DMS114 treated with DMSO at 0.1 percent for 48 hours (cell line): ENCODE results near the gene DLEC1.

Source experiments
- DNase-seq: peaks from one replicate; lab custom pipeline; 2025; ENCODE audit not compliant: unreplicated experiment; lab: John Stamatoyannopoulos, UW

The DLEC1 gene

GRCh38 chr3:38002291-38002876, 36.6 kb upstream of the DLEC1 start:
- no peak for DNase-seq

- DNase-seq = no peak
These were observed 36.1 kb upstream of the DLEC1 start for GRCh38 chr3:38002940-38003339.

DNA sequence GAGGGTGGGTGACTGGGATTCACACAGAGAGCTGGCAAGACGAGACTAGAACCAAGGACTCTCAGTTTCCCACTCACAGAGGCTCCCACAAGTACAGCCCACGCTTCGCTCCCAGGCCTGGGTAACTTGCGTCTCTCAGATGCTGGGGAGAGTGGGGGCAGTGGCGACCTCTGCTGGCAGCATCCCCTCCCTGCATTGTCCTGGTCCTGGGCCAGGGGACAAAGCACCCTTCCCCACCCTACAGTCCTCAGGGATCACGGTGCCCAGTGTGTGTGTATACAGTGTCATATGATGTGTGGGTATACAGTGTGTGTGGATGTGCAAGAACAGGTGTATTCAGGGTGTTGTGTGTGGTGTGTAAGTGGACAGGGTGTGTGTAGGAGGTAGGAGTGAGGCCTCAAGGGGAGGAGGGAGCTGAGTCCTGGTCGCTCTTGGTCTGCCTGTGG, 35.6 kb upstream of the DLEC1 start:
- DNase-seq = no peak

DNA sequence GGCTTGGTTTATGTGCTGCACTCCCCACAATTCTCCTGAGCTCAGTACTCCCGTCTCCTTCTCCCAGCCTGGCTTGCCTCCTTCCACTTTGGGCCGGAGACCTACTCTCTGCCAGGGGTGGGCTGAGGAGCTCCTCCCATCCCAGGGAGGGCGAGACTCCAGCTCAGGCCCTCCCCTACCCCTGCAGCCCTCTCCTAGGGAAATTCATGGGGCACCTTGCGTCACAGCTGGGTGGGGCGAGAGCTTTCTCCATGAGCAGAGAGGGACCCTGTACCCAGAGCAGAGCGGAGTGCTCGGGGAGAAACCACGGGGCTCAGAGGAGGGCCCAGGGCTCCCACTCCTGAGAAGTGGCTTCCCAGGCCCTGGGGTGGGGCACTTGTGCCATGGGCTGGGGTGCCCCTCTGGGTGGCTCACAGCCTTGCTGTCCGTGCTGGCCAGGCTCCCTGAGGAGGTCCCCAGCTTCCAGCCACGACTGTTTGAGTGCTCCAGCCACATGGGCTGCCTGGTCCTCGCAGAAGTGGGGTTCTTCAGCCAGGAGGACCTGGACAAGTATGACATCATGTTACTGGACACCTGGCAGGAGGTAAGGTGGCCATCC, 35.1 kb upstream of the DLEC1 start:
- no peak for DNase-seq

- peak; percentile 21 for DNase-seq
These were observed 34.5 kb upstream of the DLEC1 start for GRCh38 chr3:38004415-38005075.

DNA sequence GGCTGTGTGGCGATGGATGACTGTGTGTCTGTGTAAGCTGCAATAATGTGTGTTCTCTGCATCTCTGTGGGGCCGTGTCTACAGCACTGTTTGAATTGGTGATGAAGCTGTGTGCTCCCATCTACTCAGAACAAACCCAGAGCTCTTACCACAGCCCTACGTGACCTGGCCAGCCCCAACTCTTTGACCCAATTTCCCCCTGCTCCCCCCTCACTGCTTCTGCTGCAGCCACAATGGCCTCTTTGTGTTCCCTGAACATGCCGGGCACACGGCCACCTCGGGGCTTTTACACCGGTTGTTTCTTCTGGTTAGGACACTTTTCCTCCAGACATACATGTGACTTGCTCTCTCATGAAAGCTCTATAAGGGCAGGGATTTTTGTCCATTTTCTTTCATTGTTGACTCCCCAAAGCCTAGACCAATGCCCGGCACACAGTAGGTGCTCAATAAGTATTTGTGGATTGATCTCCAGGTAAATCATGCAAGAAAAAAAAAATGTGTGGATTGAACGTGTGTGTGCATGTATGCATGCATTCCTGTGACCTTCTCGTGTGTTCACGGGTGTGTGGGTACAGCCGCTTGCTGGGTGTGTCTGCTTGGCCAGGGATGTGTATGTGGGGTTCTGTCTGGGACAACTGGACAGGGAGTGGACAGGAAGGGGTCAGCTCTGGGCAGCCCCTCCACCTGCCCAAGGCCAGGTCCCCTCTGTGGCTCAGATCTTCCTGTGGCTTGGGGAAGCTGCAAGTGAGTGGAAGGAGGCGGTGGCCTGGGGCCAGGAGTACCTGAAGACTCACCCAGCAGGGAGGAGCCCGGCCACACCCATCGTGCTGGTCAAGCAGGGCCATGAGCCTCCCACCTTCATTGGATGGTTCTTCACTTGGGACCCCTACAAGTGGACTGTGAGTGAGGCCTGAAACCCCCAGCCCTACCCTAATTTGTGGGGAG, 33.7 kb upstream of the DLEC1 start:
- no peak for DNase-seq

- DNase-seq = no peak
These were observed 33.0 kb upstream of the DLEC1 start for GRCh38 chr3:38006031-38006430.

DNA sequence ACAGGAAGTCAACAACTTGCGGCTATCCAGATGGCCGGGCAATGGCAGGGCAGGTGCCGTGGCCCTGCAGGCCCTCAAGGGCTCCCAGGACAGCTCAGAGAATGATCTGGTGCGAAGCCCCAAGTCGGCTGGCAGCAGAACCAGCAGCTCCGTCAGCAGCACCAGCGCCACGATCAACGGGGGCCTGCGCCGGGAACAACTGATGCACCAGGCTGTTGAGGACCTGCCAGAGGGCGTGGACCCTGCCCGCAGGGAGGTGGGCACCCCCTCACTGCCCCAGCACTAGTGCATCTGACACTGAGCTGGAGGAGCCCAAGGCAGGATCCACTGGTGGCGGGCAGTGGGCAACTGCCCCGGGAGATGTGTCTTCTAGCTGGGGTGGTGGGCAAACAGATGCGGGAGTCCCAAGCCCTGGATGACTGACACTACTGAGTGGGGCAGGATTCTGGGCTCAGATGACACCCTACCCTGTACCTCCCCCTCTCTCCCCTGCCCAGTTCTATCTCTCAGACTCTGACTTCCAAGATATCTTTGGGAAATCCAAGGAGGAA, 32.5 kb upstream of the DLEC1 start:
- no peak for DNase-seq

DNA sequence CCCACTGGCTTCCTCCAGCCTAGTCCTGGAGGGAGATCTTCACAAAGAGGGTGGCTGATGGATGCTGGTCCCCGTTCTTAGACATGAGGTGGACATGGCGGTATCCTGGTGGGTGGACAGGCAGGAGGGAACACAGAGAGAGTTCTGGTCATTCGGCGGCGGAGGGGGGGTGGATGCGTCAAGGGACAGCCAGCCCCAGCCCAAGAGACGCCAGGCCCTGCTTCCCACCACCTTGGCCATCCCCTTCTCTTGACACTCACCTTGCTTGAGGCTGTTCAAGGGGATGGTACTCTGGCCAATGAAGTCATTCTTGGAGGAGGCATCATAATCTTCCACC, 31.3 kb upstream of the DLEC1 start:
- DNase-seq = no peak

DNA sequence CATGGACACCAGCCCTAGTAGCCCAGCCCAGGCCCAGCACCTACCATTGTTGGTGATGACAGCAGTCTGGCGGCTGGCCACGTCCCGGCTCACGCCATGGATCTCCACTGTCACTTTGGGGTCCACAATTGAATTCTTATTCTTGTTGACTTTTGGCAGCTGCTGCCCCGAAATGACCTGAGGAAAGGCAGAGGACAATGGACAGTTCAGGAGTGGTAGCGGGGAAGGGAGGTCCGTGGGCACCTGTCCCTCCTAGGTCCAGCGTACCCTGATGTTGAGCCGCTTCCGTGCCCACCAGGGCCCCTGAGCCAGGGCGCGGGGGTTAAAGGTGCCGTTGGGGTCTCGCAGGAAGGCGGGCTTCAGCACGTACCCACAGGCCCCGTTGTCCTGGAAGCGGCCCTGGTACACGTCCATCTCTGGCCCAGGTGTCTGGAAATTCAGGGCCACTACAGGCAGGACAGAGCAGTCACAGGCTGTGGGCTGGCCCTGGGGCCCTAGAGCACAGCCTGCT, 30.8 kb upstream of the DLEC1 start:
- no peak for DNase-seq

- no peak for DNase-seq
These were observed 29.9 kb upstream of the DLEC1 start for GRCh38 chr3:38008971-38009580.

DNA sequence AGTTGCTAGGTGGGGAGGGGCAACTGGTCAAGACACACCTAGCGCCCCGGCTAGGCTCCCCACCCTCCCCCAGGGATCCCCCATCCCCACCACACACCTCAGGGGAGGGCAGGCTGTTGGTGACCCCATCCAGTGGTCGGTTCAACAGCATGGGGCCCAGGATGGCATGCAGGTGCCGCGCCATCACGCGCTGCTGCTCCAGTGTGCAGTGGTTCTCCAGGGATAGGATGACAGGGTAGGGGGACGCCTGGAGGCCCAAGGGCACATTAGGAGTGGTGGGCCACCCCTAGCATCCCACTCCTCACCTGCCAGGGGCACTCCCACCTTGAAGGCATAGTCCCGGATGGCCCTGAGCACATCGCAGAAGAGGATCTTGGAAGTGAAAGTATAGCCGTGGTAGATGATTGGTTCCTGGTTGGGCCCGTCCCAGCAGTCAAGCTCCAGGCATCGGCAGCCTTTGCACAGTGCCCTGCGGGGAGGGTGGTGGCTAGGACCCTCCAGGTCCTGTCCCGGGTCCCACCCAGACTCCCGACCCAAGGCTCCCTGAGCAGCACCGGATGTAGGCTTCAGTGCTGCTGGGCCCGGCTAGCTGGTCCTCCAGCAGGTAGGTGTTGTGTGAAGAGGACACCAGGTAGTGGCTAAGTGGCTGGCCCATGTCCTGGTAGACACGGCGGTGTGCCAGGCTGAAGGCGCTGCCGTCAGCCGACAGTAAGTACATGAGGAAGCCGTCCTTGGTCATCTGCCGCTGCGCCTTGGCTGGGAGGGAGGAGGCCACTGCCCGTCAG, 29.0 kb upstream of the DLEC1 start:
- DNase-seq = no peak

- DNase-seq = no peak
These were observed 27.9 kb upstream of the DLEC1 start for GRCh38 chr3:38011111-38011510.

GRCh38 chr3:38015485-38015884, 23.5 kb upstream of the DLEC1 start:
- no peak for DNase-seq

DNA sequence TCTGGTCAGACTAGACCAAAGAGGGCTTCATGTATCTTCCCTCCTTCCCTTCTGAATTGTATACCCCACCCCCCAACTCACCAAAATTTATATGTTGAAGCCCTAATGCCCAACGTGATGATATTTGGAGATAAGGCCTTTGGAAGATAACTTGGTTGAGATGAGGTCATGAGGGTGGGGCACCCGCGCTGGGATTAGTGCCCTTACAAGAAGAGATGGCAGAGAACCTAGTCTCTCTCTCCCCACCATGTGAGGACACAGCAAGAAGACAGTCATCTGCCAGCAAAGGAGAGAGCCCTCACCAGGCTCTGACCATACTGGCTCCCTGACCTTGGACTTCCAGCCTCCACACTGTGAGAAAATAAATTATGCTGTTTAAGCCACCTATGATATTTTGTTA, 23.0 kb upstream of the DLEC1 start:
- DNase-seq = no peak

- DNase-seq = no peak
These were observed 22.6 kb upstream of the DLEC1 start for GRCh38 chr3:38016410-38016809.

- DNase-seq = no peak
These were observed 22.1 kb upstream of the DLEC1 start for GRCh38 chr3:38016847-38017444.

GRCh38 chr3:38017445-38018295, 21.3 kb upstream of the DLEC1 start:
- DNase-seq = no peak
